ENCODE measurements around the gene KIF11. TPM values are rescaled to one million over a fixed set of nuclear protein-coding genes. Genes with fewer than 3 reads are reported as not detected.
"Not testable (repeated sequence)": the region's sequence is repeated elsewhere in the genome, so short reads cannot be mapped to it uniquely, and the experiment has no call there.

KIF11 gene
- total RNA-seq, 1 donor from 2014 or later: 2.5 TPM

DNA sequence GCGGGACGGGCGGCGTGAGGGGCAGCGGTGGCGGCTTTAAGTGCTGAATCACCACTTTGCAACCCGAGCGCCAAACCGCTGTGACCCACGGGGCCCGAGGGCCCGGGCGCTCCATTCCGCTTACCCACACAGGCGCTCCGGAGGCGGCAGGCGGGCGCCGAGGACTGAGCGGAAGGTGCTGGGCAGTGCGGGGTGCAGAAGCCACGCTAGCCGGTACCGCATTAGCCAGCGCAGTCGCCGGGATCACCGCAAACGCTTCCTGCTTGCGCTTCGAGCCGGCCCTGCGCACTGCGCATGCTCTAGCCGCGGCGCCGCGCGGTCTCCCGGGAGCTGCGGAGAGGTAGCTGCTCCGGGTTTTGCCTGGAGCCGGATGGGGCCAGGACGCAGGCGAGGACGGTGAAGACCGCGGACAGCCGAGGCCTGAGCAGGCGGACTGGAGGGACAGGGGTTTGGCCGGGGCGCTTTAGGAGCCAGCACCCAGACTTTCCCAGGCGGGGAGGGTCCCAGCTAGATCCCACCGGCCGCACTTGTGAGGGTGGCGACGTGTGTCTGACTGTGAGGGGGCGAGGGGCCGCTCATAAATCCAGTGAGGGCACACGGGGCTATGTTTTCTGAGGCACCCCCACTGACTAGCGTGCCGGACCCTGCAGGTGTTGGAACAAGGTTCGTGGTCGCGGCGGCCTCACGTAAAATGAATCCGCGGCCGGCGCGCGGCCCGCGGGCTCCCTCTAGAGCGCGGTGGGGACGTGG lies 19.0 kb upstream of the KIF11 start, which contains the start of gene IDE:
IDE (minus strand) TSS at position 296 of the 750 bp plus-strand sequence; CDS start at position 222, 74 bp downstream.
- TF ChIP-seq, protein P1, sequence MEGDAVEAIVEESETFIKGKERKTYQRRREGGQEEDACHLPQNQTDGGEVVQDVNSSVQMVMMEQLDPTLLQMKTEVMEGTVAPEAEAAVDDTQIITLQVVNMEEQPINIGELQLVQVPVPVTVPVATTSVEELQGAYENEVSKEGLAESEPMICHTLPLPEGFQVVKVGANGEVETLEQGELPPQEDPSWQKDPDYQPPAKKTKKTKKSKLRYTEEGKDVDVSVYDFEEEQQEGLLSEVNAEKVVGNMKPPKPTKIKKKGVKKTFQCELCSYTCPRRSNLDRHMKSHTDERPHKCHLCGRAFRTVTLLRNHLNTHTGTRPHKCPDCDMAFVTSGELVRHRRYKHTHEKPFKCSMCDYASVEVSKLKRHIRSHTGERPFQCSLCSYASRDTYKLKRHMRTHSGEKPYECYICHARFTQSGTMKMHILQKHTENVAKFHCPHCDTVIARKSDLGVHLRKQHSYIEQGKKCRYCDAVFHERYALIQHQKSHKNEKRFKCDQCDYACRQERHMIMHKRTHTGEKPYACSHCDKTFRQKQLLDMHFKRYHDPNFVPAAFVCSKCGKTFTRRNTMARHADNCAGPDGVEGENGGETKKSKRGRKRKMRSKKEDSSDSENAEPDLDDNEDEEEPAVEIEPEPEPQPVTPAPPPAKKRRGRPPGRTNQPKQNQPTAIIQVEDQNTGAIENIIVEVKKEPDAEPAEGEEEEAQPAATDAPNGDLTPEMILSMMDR (IDR thresholded peaks at IDR 0.05): no peak
- Mint-ChIP-seq H3K36me3 (ENCODE audit: low read depth) (peaks cover 5% of the 10 kb centered on the region), H3K27me3 (no peaks in the 10 kb centered on the region), H3K27ac (peak within 1 kb of the TSS; percentile 85), H3K4me3 (peak within 1 kb of the TSS; percentile 88), H3K4me1 (peaks cover 40% of the 10 kb centered on the region), H3K9me3 (no peaks in the 10 kb centered on the region)
- peak; percentile 76 for ATAC-seq (ENCODE audit: low read depth)
- POLR2A ChIA-PET: interaction anchor here (0.6 to 4.4 kb wide), 12 partner anchors 9 to 486 kb away, joined by 3 to 49 read pairs (median 5); partner anchors contain the start of genes CPEB3, KIF11 and MARCHF5
- intact Hi-C loops (cut with micrococcal nuclease): loop anchor here (1.0 to 5.0 kb wide), 9 partner anchors 17 to 777 kb away; partner anchors contain the start of genes CPEB3, EXOC6, MARCHF5 and TNKS2
- CTCF ChIA-PET: interaction anchor here (0.7 to 12.9 kb wide), 11 partner anchors 12 to 309 kb away, joined by 3 to 143 read pairs (median 4); no protein-coding TSS in a partner anchor
- peak; percentile 84 for DNase-seq

DNA sequence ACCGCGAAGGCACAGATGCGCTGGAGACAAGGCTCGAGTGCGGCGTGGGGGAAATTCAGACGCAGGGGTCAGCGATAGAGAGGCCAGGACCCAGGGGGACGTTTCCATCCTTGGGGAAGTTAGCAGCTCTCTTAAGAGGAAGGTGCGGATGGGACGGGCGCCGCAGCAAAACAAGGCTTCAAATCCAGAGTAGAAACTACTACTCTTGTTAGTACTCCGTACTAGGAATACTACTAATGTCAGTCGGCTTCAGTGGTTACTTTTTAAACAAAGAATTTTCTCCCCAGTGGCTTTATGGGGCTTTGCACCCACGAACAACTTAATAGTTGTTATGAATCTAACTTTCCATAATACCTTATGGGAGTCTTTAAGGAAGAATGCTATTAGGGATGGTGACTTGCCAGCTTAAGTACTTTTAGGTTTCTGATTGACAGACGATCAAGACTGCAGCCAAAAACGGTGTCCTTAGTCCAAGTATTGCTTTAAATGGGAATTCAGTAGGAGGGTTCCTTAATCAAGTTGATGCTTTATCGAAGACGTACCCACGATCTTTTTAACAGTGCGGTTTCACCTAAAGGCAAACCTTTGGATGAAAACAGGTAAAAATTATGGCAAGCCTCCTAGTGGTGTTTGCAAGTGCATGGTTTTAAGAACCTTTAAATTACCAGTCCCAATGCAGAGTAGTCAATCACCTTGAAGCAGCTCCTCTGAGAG lies 18.2 kb upstream of the KIF11 start:
- peaks cover 35% of the 10 kb centered on the region for H3K4me1 Mint-ChIP-seq
- intact Hi-C loops (cut with micrococcal nuclease): loop anchor here (1.0 to 5.0 kb wide), 8 partner anchors 17 to 777 kb away; partner anchors contain the start of genes CPEB3, EXOC6, MARCHF5 and TNKS2
- H3K36me3 Mint-ChIP-seq (ENCODE audit: low read depth): no peaks in the 10 kb centered on the region
- no peaks in the 10 kb centered on the region for H3K9me3 Mint-ChIP-seq
- CTCF ChIA-PET: interaction anchor here (0.8 to 12.9 kb wide), 11 partner anchors 11 to 309 kb away, joined by 3 to 143 read pairs (median 4); no protein-coding TSS in a partner anchor
- no peak for DNase-seq
- H3K27ac Mint-ChIP-seq: peak overlapping the region; percentile 85
- TF ChIP-seq, protein P1 (IDR thresholded peaks at IDR 0.05): no peak
- POLR2A ChIA-PET: interaction anchor here (0.6 to 4.4 kb wide), 11 partner anchors 10 to 487 kb away, joined by 3 to 49 read pairs (median 6); partner anchors contain the start of genes CPEB3, KIF11 and MARCHF5
- peak overlapping the region; percentile 88 for H3K4me3 Mint-ChIP-seq
- ATAC-seq (ENCODE audit: low read depth): peak; percentile 31
- H3K27me3 Mint-ChIP-seq: no peaks in the 10 kb centered on the region

DNA sequence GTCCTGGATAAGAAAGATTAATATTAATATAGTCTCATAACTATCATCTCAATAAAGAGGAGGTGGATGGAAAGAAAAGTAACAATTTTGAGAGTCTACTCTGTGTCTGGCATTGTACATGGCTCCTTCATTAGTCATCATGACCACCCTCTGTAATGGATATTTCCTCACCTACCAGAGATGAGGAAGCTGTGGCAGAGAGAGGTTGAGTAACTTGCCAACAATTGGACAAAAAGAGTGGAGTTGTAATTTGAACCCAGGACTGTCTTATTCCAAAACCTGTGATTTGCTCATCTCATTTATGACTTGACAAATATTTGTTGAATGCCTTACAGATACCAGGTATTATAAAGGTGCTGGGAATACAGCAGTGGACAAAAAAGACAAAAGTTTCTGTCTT lies 17.0 kb upstream of the KIF11 start:
- intact Hi-C loops (cut with micrococcal nuclease): loop anchor here (2.0 kb wide), 1 partner anchor 273 kb away; the partner anchor contains the start of gene EXOC6

DNA sequence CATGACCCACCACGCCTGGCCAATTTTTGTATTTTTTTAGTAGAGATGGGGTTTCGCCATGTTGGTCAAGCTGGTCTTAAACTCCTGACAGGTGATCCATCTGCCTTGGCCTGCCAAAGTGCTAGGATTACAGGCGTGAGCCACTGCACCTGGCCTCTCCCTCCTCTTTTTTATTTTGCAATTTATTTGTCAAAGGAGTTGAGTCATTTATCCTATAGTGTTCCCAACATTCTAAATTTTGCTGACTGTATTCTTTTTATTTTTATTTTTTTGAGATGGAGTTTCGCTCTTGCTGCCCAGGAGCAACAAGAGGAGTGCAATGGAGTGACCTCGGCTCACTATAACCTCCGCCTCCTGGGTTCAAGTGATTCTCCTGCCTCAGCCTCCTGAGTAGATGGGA lies 10.6 kb upstream of the KIF11 start:
- H3K4me3 Mint-ChIP-seq; H3K36me3 Mint-ChIP-seq (ENCODE audit: low read depth); ATAC-seq (ENCODE audit: low read depth); H3K9me3 Mint-ChIP-seq; DNase-seq; H3K27ac Mint-ChIP-seq; intact Hi-C loops (cut with micrococcal nuclease); H3K27me3 Mint-ChIP-seq; H3K4me1 Mint-ChIP-seq: not testable (repeated sequence)
- CTCF ChIA-PET: interaction anchor here (0.6 kb wide), 1 partner anchor 18 kb away, joined by 3 read pairs; no protein-coding TSS in a partner anchor
- POLR2A ChIA-PET: interaction anchor here (0.9 kb wide), 1 partner anchor 9 kb away, joined by 3 read pairs; no protein-coding TSS in a partner anchor

More for the DNA sequence above, 17.0 kb upstream of the KIF11 start:
- POLR2A ChIA-PET: interaction anchor here (1.1 kb wide), 1 partner anchor 15 kb away, joined by 4 read pairs; no protein-coding TSS in a partner anchor
- Mint-ChIP-seq H3K9me3 (no peaks in the 10 kb centered on the region), H3K4me3 (no peak overlapping the region), H3K4me1 (peaks cover 32% of the 10 kb centered on the region), H3K36me3 (ENCODE audit: low read depth) (no peaks in the 10 kb centered on the region), H3K27ac (no peak overlapping the region), H3K27me3 (no peaks in the 10 kb centered on the region)
- no peak for ATAC-seq (ENCODE audit: low read depth)
- no peak for DNase-seq
- CTCF ChIA-PET: interaction anchor here (12.9 kb wide), 1 partner anchor 57 kb away, joined by 143 read pairs; no protein-coding TSS in a partner anchor
- TF ChIP-seq, protein P1 (IDR thresholded peaks at IDR 0.05): no peak
